PC-9 (cell line): ENCODE results near the gene CACNA1D. TPM values are rescaled to one million over a fixed set of nuclear protein-coding genes. Genes with fewer than 3 reads are reported as not detected.

ENCODE experiments used
- BruUV-seq: library from RNA; stranded (reverse); fragments of 400-500 nt; replicated peaks from 2 replicates; lab custom pipeline; 2021; lab: Mats Ljungman, UMichigan
- CTCF ChIA-PET: fragments of 300-600 bp; sonication (Branson Sonifier 250); formaldehyde crosslinking; loops from one replicate; lab custom pipeline; 2022; ENCODE audit warnings: antibody characterized with exemption; lab: Charles Lee
- POLR2A ChIA-PET: fragments of 300-600 bp; sonication (Branson Sonifier 250); formaldehyde crosslinking; loops from one replicate; lab custom pipeline; 2022; ENCODE audit warnings: antibody characterized with exemption; ENCODE audit not compliant: unreplicated experiment; lab: Charles Lee
- DNase-seq, 2 experiments: peaks; one replicate each; pipeline versions ENCODE4 v3.0.0 to v3.0.0-alpha.2; 2015 to 2022; ENCODE audit warnings: mixed read lengths in 1 of 2
- H2AFZ ChIP-seq: fragments of 200-600 bp; sonication (generic); 2 replicates; pipeline ENCODE4 v1.8.1; 2017; ENCODE audit warnings: antibody characterized with exemption
- H3F3A ChIP-seq: fragments of 200-600 bp; sonication (generic); 2 replicates; pipeline ENCODE4 v1.8.1; 2017; ENCODE audit warnings: antibody characterized with exemption, mild to moderate bottlenecking, low read depth; ENCODE audit not compliant: insufficient read depth
- H3K27ac ChIP-seq: fragments of 200-600 bp; sonication (generic); 2 replicates; pipeline ENCODE4 v1.6.1; 2016; ENCODE audit warnings: mixed run types
- H3K27me3 ChIP-seq: fragments of 200-600 bp; sonication (generic); 2 replicates; pipeline ENCODE4 v1.6.1; 2016; ENCODE audit warnings: low read depth, mixed run types; ENCODE audit not compliant: insufficient read depth
- H3K36me3 ChIP-seq: fragments of 200-600 bp; sonication (generic); 2 replicates; pipeline ENCODE4 v1.6.1; 2016; ENCODE audit warnings: low read depth, mixed run types
- H3K4me1 ChIP-seq: fragments of 200-600 bp; sonication (generic); replicated peaks from 2 replicates; pipeline ENCODE4 v1.6.1; 2016; ENCODE audit warnings: mixed run types; ENCODE audit not compliant: insufficient read depth
- H3K4me2 ChIP-seq: fragments of 200-600 bp; sonication (generic); 2 replicates; pipeline ENCODE4 v1.6.1; 2017; ENCODE audit warnings: mixed run types
- H3K4me3 ChIP-seq: fragments of 200-600 bp; sonication (generic); 2 replicates; pipeline ENCODE4 v1.6.1; 2016; ENCODE audit warnings: mixed run types
- H3K79me2 ChIP-seq: fragments of 200-600 bp; sonication (generic); 2 replicates; pipeline ENCODE4 v1.6.1; 2017; ENCODE audit warnings: low read depth, mixed run types
- H3K9me2 ChIP-seq: fragments of 200-600 bp; sonication (generic); 2 replicates; pipeline ENCODE4 v1.8.1; 2017; ENCODE audit warnings: mild to moderate bottlenecking; ENCODE audit not compliant: insufficient read depth
- H3K9me3 ChIP-seq: fragments of 200-600 bp; sonication (generic); 2 replicates; pipeline ENCODE4 v1.8.1; 2016; ENCODE audit warnings: low read depth; ENCODE audit not compliant: insufficient read depth
- H4K20me1 ChIP-seq: fragments of 200-600 bp; sonication (generic); 2 replicates; pipeline ENCODE4 v1.8.1; 2017; ENCODE audit not compliant: insufficient read depth
- CTCF ChIP-seq: fragments of 200-600 bp; sonication (generic); conservative IDR thresholded peaks from 2 replicates; pipeline ENCODE4 v1.6.1; 2017; ENCODE audit warnings: mixed run types, antibody characterized with exemption, mild to moderate bottlenecking, moderate library complexity
- EZH2 ChIP-seq: fragments of 200-600 bp; sonication (generic); IDR thresholded peaks from 2 replicates; pipeline ENCODE4 v1.8.0; 2017; ENCODE audit warnings: antibody characterized with exemption, low read depth
- intact Hi-C: fragments of 100-400 bp; cut with micrococcal nuclease; formaldehyde crosslinking; loops from one replicate; pipeline ENCODE4 v1.10.0; 2022; ENCODE audit not compliant: unreplicated experiment
- total RNA-seq: library from RNA; stranded (reverse); gene quantifications from 2 replicates; pipeline ENCODE4 v1.2.3, GENCODE V29; 2021

The CACNA1D gene
- total RNA-seq, 1 experiment from 2014 or later: not detected

- Histone ChIP-seq H3K27me3 (peaks cover 86% of the 10 kb centered on the region), H3K36me3 (no peaks in the 10 kb centered on the region), H3K79me2 (no peaks in the 10 kb centered on the region), H3F3A (no peaks in the 10 kb centered on the region), H4K20me1 (no peaks in the 10 kb centered on the region), H3K9me2 (no peaks in the 10 kb centered on the region), H2AFZ (no peak overlapping the region), H3K4me2 (no peak overlapping the region), H3K27ac (no peak overlapping the region), H3K4me1 (no peaks in the 10 kb centered on the region), H3K9me3 (no peaks in the 10 kb centered on the region), H3K4me3 (no peak overlapping the region)
- no TSS peak for BruUV-seq
- no peak for DNase-seq
- ChIA-PET POLR2A (no interaction called here), CTCF (no interaction called here)
- intact Hi-C loops: no loop called here
- no peak for TF ChIP-seq CTCF
- no peak for TF ChIP-seq EZH2
Measured at GRCh38 chr3:53753518-53754183, 259.2 kb downstream of the CACNA1D start.

- H3K27ac ChIP-seq: no peak overlapping the region
- no peak overlapping the region for H2AFZ ChIP-seq
- H3K79me2 ChIP-seq: no peaks in the 10 kb centered on the region
- POLR2A ChIA-PET: no interaction called here
- no peaks in the 10 kb centered on the region for H3K9me2 ChIP-seq
- H3F3A ChIP-seq: no peaks in the 10 kb centered on the region
- TF ChIP-seq CTCF (no peak), EZH2 (no peak)
- H3K27me3 ChIP-seq: peaks cover 86% of the 10 kb centered on the region
- no peak overlapping the region for H3K4me2 ChIP-seq
- CTCF ChIA-PET: no interaction called here
- no peaks in the 10 kb centered on the region for H3K9me3 ChIP-seq
- BruUV-seq: no TSS peak
- no peak overlapping the region for H3K4me3 ChIP-seq
- intact Hi-C loops: no loop called here
- H3K4me1 ChIP-seq: no peaks in the 10 kb centered on the region
- no peaks in the 10 kb centered on the region for H4K20me1 ChIP-seq
- no peaks in the 10 kb centered on the region for H3K36me3 ChIP-seq
- DNase-seq: no peak
Measured at GRCh38 chr3:53754325-53754724, 259.9 kb downstream of the CACNA1D start.

- no peak for DNase-seq
- Histone ChIP-seq H3K4me2 (no peak overlapping the region), H3K27ac (no peak overlapping the region), H4K20me1 (no peaks in the 10 kb centered on the region), H3K79me2 (no peaks in the 10 kb centered on the region), H3K9me3 (no peaks in the 10 kb centered on the region), H3K9me2 (no peaks in the 10 kb centered on the region), H2AFZ (no peak overlapping the region), H3K36me3 (no peaks in the 10 kb centered on the region), H3K4me3 (no peak overlapping the region), H3K27me3 (peaks cover 85% of the 10 kb centered on the region), H3F3A (no peaks in the 10 kb centered on the region), H3K4me1 (no peaks in the 10 kb centered on the region)
- no peak for TF ChIP-seq CTCF
- no peak for TF ChIP-seq EZH2
- ChIA-PET POLR2A (no interaction called here), CTCF (no interaction called here)
- intact Hi-C loops: no loop called here
- BruUV-seq: no TSS peak
Measured at GRCh38 chr3:53758846-53759245, 264.4 kb downstream of the CACNA1D start.
